ENCODE data around the gene GRK7. TPM values are rescaled to one million over a fixed set of nuclear protein-coding genes. Genes with fewer than 3 reads are reported as not detected.

Gene GRK7
- total RNA-seq, 1 donor from 2014 or later = not detected

Other genes starting within 250 kb of the GRK7 start
- 54.5 and 55.1 TPM in 2 replicates for gene RNF7, start 25.1 kb upstream of the GRK7 start, total RNA-seq
- 128 and 153 TPM in 2 replicates for gene ATP1B3, start 113.2 kb downstream of the GRK7 start, total RNA-seq